UCSD-AML1 (cell line): Measurements from ENCODE around the gene PITPNM1.
"Not testable (repeated sequence)": the region's sequence is repeated elsewhere in the genome, so short reads cannot be mapped to it uniquely, and the experiment has no call there.

Source experiments
- DNase-seq: peaks from one replicate; lab custom pipeline; 2025; ENCODE audit not compliant: unreplicated experiment; lab: John Stamatoyannopoulos, UW

Gene PITPNM1

DNA sequence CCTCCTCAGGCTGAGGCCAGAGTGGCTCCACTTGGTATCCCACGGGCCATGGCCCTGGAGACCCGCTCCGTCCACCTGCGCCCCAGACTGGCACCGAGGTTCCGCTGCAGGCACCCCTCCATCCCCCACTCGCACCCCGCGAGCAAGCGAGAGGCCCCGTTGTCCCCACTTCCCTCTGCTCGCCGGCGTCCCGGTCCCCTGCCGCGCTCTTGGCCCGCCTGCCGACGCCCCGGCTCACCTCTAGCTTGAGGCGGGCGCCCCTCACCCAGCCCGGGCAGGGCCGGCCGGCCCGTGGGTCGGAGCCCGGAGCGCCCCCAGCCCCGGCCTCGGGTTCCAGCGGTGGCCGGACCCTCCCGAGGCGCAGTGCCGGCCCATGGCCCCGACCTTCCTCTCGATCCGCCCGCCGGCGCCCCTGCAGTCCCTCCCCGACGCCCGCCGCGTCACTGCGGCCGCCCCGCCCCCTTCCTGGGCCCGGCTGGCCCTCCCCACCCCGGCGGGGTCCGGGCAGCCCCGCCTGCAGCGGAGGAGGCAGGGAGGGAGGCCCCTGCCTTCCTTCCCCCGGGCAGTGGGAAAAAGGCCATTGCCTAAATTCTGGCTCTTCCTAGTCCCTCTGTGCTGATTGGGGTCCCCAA lies at the start of gene PITPNM1:
Gene PITPNM1, minus strand, starts transcription at position 414 of the 632 bp plus-strand sequence. CDS start 1,183 bp downstream, outside the sequence.
- peak; percentile 78 for DNase-seq

DNA sequence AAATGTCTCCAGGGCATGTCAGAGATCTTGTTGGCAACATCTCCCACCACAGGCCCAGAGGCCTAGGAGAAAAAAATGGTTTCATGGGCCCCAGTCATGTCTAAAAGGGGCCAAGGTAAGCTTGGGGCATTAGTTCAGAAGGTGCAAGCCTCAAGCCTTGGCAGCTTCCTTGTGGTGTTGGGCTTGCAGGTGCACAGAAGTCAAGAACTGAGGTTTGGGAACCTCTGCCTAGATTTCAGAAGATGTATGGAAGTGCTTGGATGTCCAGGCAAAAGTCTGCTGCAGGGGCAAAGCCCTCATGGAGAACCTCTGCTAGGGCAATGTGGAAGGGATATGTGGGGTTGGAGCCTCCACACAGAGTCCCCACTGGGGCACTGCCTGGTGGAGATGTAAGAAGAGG lies 46.5 kb upstream of the PITPNM1 start:
- not testable (repeated sequence) for DNase-seq

DNA sequence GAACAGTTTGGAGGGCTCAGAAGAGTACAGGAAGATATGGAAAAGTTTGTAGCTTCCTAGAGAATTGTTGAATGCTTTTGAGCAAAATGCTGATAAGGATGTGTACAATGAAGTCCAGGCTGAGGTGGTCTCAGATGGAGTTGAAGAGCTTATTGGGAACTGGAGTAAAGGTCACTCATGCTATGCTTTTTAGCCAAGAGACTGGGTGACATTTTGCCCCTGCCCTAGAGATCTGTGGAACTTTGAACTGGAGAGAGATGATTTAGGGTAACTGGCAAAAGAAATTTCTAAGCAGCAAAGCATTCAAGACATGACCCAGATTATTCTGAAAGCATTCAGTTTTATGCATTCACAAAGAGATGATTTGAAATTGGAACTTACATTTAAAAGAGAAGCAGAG lies 46.0 kb upstream of the PITPNM1 start:
- no peak for DNase-seq

DNA sequence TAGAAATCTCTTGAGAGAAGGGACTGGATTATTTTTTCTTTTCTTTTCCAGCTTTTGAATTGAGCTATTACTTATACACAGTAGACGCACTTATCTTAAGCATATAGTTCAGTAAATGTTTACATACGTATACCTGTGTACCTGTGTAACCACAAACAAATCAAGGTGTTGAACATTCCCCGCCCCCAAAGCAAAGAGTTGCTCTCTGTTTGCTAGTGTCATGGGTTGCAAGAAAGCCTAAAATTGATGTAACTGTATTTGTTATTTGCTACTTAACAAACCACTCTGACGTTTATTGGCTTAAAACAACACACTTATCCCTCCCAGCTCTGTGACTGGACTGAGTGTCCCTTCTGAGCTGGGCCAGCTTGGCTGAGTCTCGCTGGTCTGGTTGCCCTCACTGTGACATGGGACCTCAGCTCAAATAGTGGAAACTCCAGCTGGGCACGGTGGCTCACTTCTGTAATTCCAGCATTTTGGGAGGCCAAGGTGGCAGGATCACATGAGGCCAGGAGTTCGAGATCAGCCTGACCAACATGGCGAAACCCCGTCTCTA lies 43.5 kb upstream of the PITPNM1 start:
- no peak for DNase-seq

DNA sequence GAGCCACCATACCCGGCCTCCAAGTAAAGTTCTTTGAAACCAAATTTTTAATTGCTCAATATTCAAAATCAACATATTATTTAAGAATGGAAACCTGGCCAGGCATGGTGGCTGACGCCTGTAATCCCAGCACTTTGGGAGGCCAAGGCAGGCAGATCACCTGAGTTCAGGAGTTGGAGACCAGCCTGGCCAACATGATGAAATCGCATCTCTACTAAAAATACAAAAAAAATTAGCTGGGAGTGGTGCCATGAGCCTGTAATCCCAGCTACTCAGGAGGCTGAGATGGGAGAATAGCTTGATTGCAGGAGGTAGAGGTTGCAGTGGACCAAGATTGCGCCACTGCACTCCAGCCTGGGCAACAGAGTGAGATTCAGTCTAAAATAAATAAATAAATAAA lies 42.9 kb upstream of the PITPNM1 start:
- DNase-seq, result not testable (repeated sequence)

DNA sequence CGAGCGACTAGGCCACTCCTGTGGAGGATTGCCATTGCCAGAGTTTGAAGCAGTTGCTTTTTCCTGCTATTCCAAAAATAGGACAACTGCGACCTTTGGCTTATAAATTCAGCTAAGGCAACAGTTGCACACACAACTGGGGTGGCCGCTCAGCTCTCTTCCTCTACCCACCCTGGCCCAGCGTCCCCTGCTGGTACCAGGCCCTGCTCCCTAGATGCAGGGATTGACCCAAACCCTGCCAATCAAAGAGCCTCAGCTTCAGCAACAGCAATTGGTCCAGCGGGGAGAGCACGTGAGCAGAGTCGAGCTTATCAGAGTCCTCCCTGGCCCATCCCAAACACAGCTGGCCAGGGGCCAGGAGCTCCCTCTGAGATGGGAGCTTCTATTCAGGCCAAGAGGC lies 40.1 kb upstream of the PITPNM1 start:
- no peak for DNase-seq

DNA sequence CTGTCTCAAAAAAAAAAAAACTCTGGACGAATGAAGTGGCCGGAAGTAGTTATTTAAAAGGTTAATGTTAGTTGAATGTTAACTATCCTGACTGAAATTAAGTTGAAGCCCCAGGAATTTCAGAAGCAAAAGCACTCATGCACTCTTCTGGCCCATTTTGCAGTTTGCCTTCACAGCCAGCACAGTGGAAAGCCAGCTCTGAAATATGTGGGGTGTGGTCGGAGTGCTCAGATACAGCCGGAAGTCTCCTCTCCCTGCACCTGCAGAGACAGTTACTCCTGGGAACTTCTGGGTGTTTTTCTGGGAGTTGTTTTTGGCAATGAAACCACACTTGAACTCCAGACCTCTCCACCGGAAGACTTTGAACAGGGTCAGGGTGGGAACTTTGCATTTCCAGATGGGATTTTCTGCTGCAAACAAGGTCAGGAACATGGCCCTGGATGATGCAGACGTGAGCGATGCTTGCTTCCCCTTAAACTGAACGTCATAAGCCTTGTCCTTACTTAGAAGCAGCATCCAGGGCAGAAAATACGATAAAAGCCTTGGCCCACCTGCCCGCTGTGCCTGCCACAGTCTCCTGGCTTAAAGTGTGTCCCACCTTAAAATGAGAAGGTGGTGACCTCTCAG lies 39.6 kb upstream of the PITPNM1 start:
- no peak for DNase-seq

DNA sequence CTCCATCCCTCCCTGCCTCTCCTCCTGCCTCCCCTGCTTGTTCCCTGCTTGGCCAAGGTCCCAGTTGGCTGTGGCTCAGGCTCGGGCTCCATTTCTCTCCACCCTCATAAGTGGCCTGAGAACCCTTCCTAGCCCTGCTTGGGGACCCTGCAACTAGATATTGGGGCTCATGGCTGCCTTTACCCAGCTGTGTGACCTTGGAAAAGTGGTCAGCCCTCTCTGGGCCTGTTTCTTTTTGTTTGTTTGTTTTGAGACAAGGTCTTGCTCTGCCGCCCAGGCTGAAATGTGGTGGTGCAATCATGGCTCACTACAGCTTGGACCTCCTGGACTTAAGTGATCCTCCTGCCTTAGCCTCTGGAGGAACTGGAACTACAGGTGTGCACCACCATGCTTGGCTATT lies 38.4 kb upstream of the PITPNM1 start:
- DNase-seq, result no peak

DNA sequence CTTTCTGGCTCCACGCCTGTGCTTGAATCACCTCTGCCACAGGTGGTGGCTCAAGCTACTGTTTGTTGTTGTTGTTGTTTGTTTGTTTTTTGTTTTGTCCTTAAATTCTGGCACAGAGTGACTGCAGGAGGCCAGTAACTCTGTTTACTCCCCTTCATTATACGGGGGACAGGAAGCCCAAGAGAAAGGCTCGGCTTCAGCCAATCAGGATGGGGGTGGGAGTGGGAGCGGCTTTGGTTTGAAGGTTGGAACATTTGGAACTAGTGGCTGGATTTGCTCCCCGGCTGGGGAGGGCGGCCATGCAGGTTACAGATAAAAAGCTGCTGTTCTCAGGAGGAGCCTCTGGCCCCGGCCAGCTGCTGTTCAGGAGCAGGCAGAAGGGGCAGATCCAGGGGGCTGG lies 37.8 kb upstream of the PITPNM1 start:
- DNase-seq, result no peak

DNA sequence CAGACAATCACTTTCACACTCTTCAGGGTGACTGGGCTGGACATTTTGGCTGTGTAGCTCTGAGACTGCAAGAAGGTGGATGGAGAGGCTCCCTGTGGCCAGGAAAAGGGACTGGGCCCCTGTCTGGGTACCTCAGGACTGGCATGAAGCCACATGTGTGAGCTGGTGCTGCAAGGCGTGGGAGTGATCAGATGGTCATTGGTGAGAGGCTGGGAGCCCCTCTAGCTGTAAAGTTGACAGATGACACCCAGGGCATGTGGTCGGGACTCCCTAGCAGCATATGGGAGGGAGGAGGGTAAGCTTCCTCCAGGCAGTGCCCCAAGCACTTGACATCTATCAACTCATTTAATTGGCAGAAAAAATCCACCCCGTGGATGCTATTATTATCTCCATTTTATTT lies 37.0 kb upstream of the PITPNM1 start:
- no peak for DNase-seq

DNA sequence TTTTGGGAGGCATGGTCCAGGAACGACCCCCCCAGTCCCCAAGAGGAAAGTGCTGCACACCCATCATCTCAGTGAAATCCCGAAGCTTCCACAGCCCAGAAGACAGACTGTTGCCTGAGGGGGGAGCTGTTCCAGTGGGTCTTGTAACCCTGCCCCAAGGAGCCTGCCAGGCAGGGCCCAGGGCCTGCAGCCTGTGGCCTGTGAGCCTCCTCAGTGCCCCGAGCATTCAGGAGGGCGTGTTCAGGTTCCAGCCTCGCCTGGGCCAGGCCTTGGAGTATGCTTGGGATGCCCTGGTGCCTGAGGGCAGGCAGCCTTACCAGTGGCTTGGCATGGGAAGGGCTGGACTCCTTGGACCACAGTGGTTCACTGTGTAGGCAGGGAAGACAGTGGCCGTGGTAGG lies 36.0 kb upstream of the PITPNM1 start:
- no peak for DNase-seq

DNA sequence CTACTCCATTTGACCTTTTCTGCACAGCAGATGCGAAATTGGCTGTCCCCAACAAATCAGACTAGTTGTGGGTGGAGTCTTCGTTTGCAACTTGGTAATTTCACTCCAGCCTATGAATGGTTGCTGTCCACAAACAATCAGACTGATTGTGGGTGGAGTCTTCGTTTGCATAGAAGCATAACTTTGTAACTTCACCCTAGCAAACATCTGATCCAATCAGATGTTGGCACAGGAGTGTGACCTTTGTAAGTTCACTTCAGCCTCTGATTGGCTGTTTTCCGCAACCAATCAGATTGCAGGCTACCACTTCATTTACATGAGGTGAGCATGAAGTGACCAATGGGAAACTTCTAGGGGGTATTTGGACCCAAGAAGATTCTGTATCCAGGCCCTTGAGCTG lies 34.4 kb upstream of the PITPNM1 start:
- no peak for DNase-seq

DNA sequence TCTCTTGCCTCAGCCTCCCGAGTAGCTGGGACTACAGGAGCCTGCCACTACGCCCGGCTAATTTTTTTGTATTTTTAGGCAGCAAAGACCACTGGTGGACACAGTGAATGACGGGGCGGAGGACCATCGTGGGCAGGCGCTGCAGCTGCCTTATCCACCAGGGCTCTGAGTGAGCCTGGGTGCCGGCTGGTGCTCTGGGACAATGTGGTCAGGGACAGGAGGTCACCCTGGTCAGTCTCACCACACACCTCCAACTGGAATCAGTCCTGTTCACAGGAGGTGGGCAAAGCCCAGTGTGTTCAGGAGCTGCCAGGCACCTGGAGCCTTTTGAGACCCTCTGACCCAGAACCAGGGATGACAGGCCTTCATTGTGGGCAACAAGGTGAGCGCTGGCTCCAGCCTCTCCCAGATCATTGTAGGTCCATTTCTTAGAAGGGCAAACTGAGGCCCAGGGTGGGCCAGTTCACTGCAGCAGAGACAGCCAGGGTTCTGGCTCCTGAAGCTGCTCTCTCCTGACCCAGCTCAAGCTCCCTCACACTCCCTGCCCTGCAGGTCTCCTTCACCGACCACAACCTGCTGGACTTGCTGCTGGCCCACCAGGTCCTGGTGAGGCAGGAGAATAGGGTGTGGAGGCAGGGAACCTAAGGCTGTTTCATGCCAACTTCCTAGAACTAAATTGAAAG lies 33.8 kb upstream of the PITPNM1 start:
- no peak for DNase-seq

DNA sequence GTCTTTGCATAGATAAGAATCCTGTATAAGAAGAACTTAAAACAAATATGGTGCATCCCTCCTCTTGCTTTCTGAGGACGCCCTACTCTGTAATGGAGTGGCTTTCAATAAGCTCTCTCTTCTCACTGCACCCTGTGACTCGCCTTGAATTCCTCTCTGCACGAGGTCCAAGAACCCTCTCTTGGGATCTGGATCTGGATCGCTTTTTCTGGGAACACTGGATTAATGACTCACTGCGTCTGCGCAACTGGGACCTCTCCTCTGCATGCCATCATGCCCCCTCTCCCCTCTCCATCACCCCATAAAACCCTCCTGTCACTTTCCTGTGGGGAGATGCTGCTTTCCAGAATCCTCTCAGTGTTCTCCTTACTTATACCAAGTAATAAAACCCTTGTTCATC lies 33.1 kb upstream of the PITPNM1 start:
- DNase-seq, result no peak

DNA sequence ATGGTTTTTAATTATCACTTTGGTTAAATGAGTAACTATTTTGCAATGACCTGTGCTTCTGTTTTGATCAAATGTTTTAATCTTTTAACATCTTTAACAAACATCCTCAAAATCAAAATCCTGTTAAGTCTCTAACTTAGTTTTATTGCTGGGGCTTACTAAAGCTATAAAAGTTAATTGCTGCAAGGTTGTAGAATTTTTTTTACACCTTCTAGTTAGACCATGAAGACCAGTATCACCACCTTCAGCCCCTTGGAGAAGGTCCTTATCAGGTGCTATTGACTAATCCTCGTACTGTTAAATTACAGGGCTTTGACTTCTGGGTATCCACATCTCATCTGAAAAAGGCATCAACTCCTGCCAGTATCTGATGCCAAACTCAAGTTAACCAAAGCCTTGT lies 30.4 kb upstream of the PITPNM1 start:
- no peak for DNase-seq

DNA sequence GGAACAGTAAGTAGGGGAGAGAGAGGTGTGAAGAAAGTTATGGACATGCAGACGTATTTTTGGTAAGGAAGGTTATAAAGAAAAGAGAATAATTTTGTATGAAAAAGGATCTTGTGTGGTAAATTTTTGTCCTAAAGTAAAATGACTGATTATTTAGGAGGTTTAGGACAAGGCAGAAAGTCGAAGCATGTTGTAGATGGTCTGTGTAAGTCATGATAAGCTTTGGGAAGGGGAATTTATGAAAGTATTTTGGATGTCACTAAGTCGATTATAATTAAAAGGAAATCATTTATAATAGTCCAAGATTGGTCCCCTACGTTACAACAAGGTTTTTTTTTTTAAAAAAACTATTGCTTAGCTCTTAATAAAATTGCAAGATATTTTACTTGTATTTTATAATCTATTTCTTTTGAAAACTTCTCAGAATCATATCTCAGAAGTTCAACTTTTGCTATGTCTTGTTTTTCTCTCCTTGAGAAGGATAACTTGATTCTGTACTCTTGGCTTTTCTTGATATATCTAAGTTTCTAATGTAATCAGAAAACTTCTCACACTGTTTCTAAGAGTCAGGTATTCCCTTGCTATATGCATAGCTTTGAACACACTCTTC lies 29.0 kb upstream of the PITPNM1 start:
- DNase-seq, result no peak

DNA sequence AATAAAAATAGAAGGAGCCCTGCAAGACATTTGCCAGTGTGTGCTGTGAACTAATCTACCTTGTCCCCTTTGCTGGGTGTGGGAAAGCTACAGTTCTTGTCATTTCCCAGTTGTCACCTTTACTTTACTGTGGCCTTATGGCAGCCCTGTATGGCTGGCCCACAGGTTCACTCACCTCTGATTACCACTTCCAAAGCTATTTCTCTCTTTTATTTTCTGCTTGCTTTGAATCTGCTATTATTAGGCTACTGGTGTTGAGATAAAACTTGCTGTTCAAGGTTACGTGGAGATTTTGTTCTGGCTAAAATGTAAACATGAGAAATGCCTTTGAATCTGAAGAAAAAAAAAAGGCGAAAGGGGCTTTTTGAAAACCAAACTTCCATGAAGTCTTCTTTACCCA lies 27.7 kb upstream of the PITPNM1 start:
- no peak for DNase-seq

DNA sequence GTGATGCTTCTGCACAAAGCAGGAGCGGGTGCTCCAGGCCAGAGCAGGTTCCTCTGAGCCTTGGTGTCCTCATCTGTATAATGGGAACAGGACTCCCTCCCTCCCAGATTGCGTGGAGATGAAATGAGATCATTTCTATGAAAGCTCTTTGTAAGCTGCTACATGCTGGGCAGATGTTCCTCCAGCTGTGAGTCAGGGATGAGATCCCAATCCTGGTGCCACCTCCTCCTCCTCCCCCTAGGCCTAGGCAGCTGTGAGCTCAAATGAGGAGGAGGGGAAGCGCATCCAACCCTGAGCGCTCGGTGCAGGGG lies 25.1 kb upstream of the PITPNM1 start:
- DNase-seq, result no peak

DNA sequence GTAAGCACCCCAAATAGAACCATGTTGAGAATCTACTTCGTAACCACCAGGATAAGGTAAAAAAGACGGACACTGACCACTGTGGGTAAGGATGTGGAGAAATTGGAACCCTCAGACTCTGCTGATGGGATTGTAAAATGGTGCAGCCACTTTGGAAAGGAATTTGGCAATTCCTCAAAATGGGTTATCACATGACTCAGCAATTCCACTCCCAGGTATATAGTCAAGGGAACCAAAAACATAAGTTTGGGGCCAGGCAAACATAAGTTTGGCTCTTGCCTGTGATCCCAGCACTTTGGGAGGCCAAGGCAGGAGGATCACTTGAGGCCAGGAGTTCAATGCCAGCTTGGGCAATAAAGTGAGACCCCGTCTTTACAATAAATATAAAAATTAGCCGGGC lies 23.2 kb upstream of the PITPNM1 start:
- no peak for DNase-seq

DNA sequence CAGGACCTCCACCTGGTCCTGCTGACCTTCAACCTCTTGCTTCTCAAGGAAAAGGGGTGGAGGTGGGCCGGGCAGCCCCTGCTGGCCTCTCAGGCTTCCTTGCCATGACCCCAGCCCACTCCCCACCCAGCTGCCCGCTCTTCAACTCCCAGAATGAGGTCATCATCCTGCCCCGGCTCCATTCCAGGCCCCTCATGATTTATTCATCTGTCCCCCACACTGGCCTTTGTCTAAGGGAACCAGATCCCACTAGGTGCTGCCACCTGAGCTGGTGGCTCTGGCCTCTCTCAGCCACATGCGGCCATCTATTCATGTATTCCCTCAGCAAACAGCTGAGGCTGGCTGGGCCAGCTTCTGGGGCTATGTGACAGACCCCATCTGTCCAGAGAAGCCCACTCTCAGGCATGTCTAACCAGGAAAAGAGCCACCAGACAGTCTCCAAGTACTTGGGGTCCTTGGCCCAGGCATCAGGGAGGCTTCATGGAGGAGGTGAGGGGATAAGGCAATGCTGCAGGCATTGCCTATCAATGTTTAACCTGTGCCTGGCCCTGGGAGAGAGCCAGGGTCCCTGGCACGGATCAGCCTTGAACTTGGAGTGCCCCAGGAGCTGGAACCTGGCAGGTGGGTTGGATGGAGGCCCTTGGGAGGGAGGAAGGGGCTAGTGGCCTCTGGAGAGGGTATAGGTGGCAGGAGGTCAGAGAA lies 20.3 kb upstream of the PITPNM1 start:
- no peak for DNase-seq

DNA sequence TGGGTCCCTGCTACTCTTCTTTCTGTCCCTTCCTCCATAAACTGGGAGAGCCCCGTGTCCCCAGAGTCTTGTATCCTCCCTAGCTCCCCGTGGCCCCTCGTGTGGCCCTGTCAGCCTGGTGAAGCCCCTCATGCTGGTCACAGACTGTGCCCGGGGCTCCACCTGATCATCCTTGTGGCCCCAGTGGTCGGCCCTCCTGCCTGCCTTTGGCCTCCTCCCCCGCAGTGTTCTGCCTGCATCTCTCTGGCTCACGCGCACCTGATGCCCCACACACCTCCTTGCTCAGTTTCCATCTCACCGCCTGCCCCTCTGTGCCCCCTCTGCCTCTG lies 19.3 kb upstream of the PITPNM1 start:
- no peak for DNase-seq
